ENCODE results near the gene SEC14L5.

GRCh38 chr16:4936991-4937781 is 20.9 kb upstream of the SEC14L5 start, which contains the start of gene PPL:
- no peak for TF ChIP-seq CTCF (IDR thresholded peaks at IDR 0.05; ENCODE audit: insufficient read depth, low read depth, low read length)
- peak; percentile 63 for TF ChIP-seq EZH2 (IDR thresholded peaks at IDR 0.05; ENCODE audit: insufficient read depth, low read length)

Data from astrocyte (in vitro differentiated cells and primary cell).